HEK293T (cell line): ENCODE results near the gene PQBP1.

Source experiments
- BHLHE40 ChIP-seq: fragments of 450-650 bp; IDR thresholded peaks from 2 replicates; pipeline ENCODE4 v1.6.1; 2016; ENCODE audit warnings: mild to moderate bottlenecking, moderate library complexity, borderline replicate concordance
- FOXA1 ChIP-seq: fragments of 450-650 bp; IDR thresholded peaks from 2 replicates; pipeline ENCODE4 v1.6.1; 2016; ENCODE audit warnings: mild to moderate bottlenecking
- FOXK2 ChIP-seq: fragments of 450-650 bp; IDR thresholded peaks from 2 replicates; pipeline ENCODE4 v1.6.1; 2016; ENCODE audit warnings: mild to moderate bottlenecking
- FOXM1 ChIP-seq: fragments of 450-650 bp; IDR thresholded peaks from 2 replicates; pipeline ENCODE4 v1.6.1; 2017; ENCODE audit warnings: mild to moderate bottlenecking, borderline replicate concordance
- SP1 ChIP-seq: fragments of 450-650 bp; IDR thresholded peaks from 2 replicates; pipeline ENCODE4 v1.6.1; 2017

- TF ChIP-seq FOXK2 = no peak
- no peak for TF ChIP-seq SP1
- no peak for TF ChIP-seq FOXA1
- no peak for TF ChIP-seq FOXM1
- no peak for TF ChIP-seq BHLHE40
Measured at GRCh38 chrX:48940404-48940955, 42.8 kb downstream of the PQBP1 start.
